ENCODE measurements around the gene TMEM185B.

DNA sequence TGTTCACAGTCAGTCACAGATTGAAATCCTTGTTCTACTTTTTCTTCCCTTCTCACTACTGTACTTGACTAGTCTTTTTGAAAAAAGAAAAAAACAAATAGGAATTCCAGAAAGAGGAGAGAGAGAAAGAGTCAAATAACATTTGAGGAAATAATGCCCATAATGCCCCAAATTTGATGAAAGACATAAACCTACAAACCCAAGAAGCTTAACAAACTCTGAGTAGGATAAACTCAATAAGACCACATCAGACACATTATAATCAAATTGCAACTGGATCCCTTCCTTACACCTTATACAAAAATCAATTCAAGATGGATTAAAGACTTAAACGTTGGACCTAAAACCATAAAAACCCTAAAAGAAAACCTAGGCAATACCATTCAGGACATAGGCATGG is 30.9 kb downstream of the TMEM185B start:
- TF ChIP-seq SMC3 (IDR thresholded peaks at IDR 0.05; ENCODE audit: low read depth, low read length) (no peak), YY1 (IDR thresholded peaks at IDR 0.05; ENCODE audit: low read depth) (no peak), EZH2phosphoT487 (IDR thresholded peaks at IDR 0.05; ENCODE audit: borderline replicate concordance, low read depth) (no peak), EP300 (IDR thresholded peaks at IDR 0.05; ENCODE audit: borderline replicate concordance in 1 of 2, low read depth in 1 of 2, low read length in 1 of 2) (no peak), FOXJ3 (CRISPR knock-in tag; IDR thresholded peaks at IDR 0.05) (no peak), TCF12 (IDR thresholded peaks at IDR 0.05) (no peak), RFX5 (IDR thresholded peaks at IDR 0.05; ENCODE audit: low read length) (no peak)
- TF ChIP-seq, protein P1, sequence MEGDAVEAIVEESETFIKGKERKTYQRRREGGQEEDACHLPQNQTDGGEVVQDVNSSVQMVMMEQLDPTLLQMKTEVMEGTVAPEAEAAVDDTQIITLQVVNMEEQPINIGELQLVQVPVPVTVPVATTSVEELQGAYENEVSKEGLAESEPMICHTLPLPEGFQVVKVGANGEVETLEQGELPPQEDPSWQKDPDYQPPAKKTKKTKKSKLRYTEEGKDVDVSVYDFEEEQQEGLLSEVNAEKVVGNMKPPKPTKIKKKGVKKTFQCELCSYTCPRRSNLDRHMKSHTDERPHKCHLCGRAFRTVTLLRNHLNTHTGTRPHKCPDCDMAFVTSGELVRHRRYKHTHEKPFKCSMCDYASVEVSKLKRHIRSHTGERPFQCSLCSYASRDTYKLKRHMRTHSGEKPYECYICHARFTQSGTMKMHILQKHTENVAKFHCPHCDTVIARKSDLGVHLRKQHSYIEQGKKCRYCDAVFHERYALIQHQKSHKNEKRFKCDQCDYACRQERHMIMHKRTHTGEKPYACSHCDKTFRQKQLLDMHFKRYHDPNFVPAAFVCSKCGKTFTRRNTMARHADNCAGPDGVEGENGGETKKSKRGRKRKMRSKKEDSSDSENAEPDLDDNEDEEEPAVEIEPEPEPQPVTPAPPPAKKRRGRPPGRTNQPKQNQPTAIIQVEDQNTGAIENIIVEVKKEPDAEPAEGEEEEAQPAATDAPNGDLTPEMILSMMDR (IDR thresholded peaks at IDR 0.05): no peak
- TF ChIP-seq, protein P2, sequence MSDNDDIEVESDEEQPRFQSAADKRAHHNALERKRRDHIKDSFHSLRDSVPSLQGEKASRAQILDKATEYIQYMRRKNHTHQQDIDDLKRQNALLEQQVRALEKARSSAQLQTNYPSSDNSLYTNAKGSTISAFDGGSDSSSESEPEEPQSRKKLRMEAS (IDR thresholded peaks at IDR 0.05; ENCODE audit: low read depth): no peak
